Endothelial cell of umbilical vein (primary cell): ENCODE measurements around the gene RIMBP2. TPM values are rescaled to one million over a fixed set of nuclear protein-coding genes. Genes with fewer than 3 reads are reported as not detected.

Experiments
- BruUV-seq: library from RNA; stranded (reverse); fragments of 400-500 nt; replicated peaks from 2 replicates; lab custom pipeline; 2021; lab: Mats Ljungman, UMichigan
- CTCF ChIA-PET: fragments of 300-600, 350-600 bp; sonication (Branson Sonifier 250); formaldehyde crosslinking; loops from one replicate; lab custom pipeline; 2021; ENCODE audit warnings: antibody characterized with exemption, inconsistent platforms; lab: Charles Lee
- POLR2A ChIA-PET: fragments of 300-600, 350-600 bp; sonication (Branson Sonifier 250); formaldehyde crosslinking; loops from one replicate; lab custom pipeline; 2021; ENCODE audit warnings: antibody characterized with exemption, inconsistent platforms; lab: Charles Lee
- DNase-seq: peaks from one replicate; pipeline ENCODE4 v3.0.0-alpha.2; 2011; ENCODE audit warnings: low read depth, low spot score
- FAIRE-seq: peaks from 2 replicates; lab custom pipeline; 2011; peaks lifted over from hg19 to GRCh38; lab: Jason Lieb, UNC
- H2AFZ ChIP-seq: 2 replicates; pipeline ENCODE4 v1.6.0; 2012; ENCODE audit warnings: low read depth, low read length, control low read depth, inconsistent platforms
- H3K27ac ChIP-seq: 2 replicates; pipeline ENCODE4 v1.5.1; 2011; ENCODE audit warnings: low read depth, mild to moderate bottlenecking, control low read depth, low read length, moderate library complexity; ENCODE audit not compliant: insufficient read depth
- H3K27me3 ChIP-seq, 2 experiments: 2 replicates each; pipeline versions ENCODE4 v1.6.0 to v1.6.1; 2011; ENCODE audit warnings: low read length in 2 of 2, mixed read lengths in 1 of 2; ENCODE audit not compliant: control insufficient read depth in 2 of 2, insufficient read depth in 2 of 2
- H3K36me3 ChIP-seq, 2 experiments: 2 replicates in 1 of 2; 3 replicates in 1 of 2; pipeline ENCODE4 v1.5.1; 2011; ENCODE audit warnings: low read length in 2 of 2, mild to moderate bottlenecking in 1 of 2, moderate library complexity in 1 of 2; ENCODE audit not compliant: control insufficient read depth in 2 of 2, insufficient read depth in 2 of 2; ENCODE audit errors: extremely low read depth in 1 of 2
- H3K4me1 ChIP-seq: 3 replicates; pipeline ENCODE4 v1.5.1; 2011; ENCODE audit warnings: mild to moderate bottlenecking, low read length; ENCODE audit not compliant: control insufficient read depth, insufficient read depth; ENCODE audit errors: extremely low read depth
- H3K4me2 ChIP-seq: 2 replicates; pipeline ENCODE4 v1.6.1; 2011; ENCODE audit warnings: low read length, control low read depth, mixed read lengths; ENCODE audit not compliant: insufficient read depth
- H3K4me3 ChIP-seq, 3 experiments: fragments of 200-600 bp in 1 of 3; sonication (generic), shearing (Covaris generic) in 1 of 3; replicated peaks in 1 of 3; 2 replicates each; pipeline ENCODE4 v1.5.1; 2011 to 2016; ENCODE audit warnings: control low read depth in 3 of 3, low read length in 3 of 3, mild to moderate bottlenecking in 2 of 3, inconsistent platforms in 1 of 3, low read depth in 1 of 3, moderate library complexity in 1 of 3; ENCODE audit not compliant: insufficient read depth in 1 of 3
- H3K79me2 ChIP-seq: 2 replicates; pipeline ENCODE4 v1.6.0; 2012; ENCODE audit warnings: low read length, inconsistent platforms; ENCODE audit not compliant: control insufficient read depth, insufficient read depth
- H3K9ac ChIP-seq: replicated peaks from 2 replicates; pipeline ENCODE3; 2011; ENCODE audit warnings: low read length, control low read depth; ENCODE audit not compliant: insufficient read depth; ENCODE audit errors: extremely low read depth
- H3K9me1 ChIP-seq: replicated peaks from 3 replicates; pipeline ENCODE4 v1.6.0; 2011; ENCODE audit warnings: mild to moderate bottlenecking, low read length; ENCODE audit not compliant: control insufficient read depth, insufficient read depth; ENCODE audit errors: extremely low read depth
- H3K9me3 ChIP-seq: replicated peaks from 2 replicates; pipeline ENCODE4 v1.5.1; 2012; ENCODE audit warnings: low read length, inconsistent platforms; ENCODE audit not compliant: control insufficient read depth, insufficient read depth
- H4K20me1 ChIP-seq: replicated peaks from 2 replicates; pipeline ENCODE3; 2011; ENCODE audit warnings: mild to moderate bottlenecking, low read length; ENCODE audit not compliant: control insufficient read depth, insufficient read depth; ENCODE audit errors: extremely low read depth
- EZH2 ChIP-seq: IDR thresholded peaks from 2 replicates; pipeline ENCODE4 v1.6.1; 2012; ENCODE audit warnings: borderline replicate concordance, low read depth, mild to moderate bottlenecking, moderate library complexity, low read length, inconsistent platforms; ENCODE audit not compliant: severe bottlenecking
- FOS ChIP-seq: IDR thresholded peaks from 2 replicates; pipeline ENCODE4 v1.6.1; 2011; ENCODE audit warnings: mild to moderate bottlenecking, low read length, moderate library complexity, borderline replicate concordance; ENCODE audit not compliant: insufficient read depth
- GATA2 ChIP-seq: IDR thresholded peaks from 2 replicates; pipeline ENCODE4 v1.7.0; 2011; ENCODE audit warnings: low read depth, mild to moderate bottlenecking, moderate library complexity, mixed read lengths, low read length; ENCODE audit not compliant: insufficient read length, insufficient read depth
- JUN ChIP-seq: IDR thresholded peaks from 2 replicates; pipeline ENCODE4 v1.6.1; 2011; ENCODE audit warnings: borderline replicate concordance, low read depth; ENCODE audit not compliant: insufficient read length, insufficient read depth
- MYC ChIP-seq: IDR thresholded peaks from one replicate; pipeline ENCODE4 v1.6.1; 2011; ENCODE audit warnings: mild to moderate bottlenecking, low read depth, low read length
- POLR2A ChIP-seq: IDR thresholded peaks from 2 replicates; pipeline ENCODE4 v1.6.1; 2012; ENCODE audit warnings: low read depth, mild to moderate bottlenecking, control low read depth, low read length
- POLR2AphosphoS5 ChIP-seq: IDR thresholded peaks from 2 replicates; pipeline ENCODE4 v1.6.1; 2012; ENCODE audit warnings: low read depth, mild to moderate bottlenecking, control low read depth, low read length, moderate library complexity; ENCODE audit not compliant: insufficient read depth
- dilution Hi-C: fragments of 300-500 bp; cut with MboI; formaldehyde crosslinking; loops from one replicate; pipeline ENCODE4 v1.15.0; 2019; ENCODE audit warnings: low sequenced_read_pairs; ENCODE audit not compliant: extremely low pct_ligation_motif_present
- intact Hi-C: fragments of 100-400 bp; cut with micrococcal nuclease; formaldehyde crosslinking; loops from one replicate; pipeline ENCODE4 v1.10.0; 2022
- polyA plus RNA-seq, 4 experiments: library from polyadenylated mRNA; depleted of rRNA in 3 of 4; stranded (reverse) in 3 of 4; unstranded in 1 of 4; fragments of >200 nt; gene quantifications; 2 replicates each; pipeline versions ENCODE4 v1.2.1 to v1.2.3, GENCODE V29; 2011 to 2012; ENCODE audit warnings: missing spikeins in 1 of 4
- total RNA-seq: library from RNA; stranded (reverse); gene quantifications from 2 replicates; pipeline ENCODE4 v1.2.3, GENCODE V29; 2021
- TF ChIP-seq, protein P1 (sequence below): IDR thresholded peaks from 2 replicates; pipeline ENCODE4 v1.6.1; 2011; ENCODE audit not compliant: insufficient read depth, insufficient read length
- TF ChIP-seq, protein P2 (sequence below), 2 donors: IDR thresholded peaks; 1 replicate in 1 of 2; 2 replicates in 1 of 2; pipeline ENCODE4 v1.5.1; 2011; ENCODE audit warnings: low read length in 2 of 2, mild to moderate bottlenecking in 2 of 2, moderate library complexity in 2 of 2, control low read depth in 1 of 2, inconsistent platforms in 1 of 2, low read depth in 1 of 2; ENCODE audit not compliant: insufficient read depth in 1 of 2; ENCODE audit errors: extremely low read depth in 1 of 2

Gene RIMBP2
- total and polyA plus RNA-seq, 2 donors (not counting 3 experiments of a cell fraction or from before 2014, with no cell fraction given), result 0.04 TPM; not detected in 1

DNA sequence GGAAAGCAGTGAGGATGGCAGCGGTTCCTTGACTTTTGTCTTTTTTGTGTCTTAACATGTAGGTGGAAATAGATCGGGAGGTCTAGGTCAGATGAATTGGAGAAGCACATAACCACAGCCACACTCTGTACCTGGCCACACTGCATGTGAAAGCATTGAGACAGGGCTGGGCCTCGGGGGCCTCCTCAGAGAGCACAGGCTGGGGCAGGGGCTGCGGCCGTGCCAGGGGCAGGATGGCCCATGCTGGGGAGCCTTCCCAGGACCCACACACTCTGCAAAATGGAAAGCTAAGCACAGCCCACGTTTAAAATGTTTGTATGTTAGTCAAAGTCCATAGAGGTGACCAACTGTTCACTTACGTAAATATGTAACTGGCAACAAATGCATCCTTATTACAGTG lies 301.7 kb downstream of the RIMBP2 start:
- ChIA-PET CTCF (no interaction called here), POLR2A (no interaction called here)
- no peaks in the 10 kb centered on the region for H3K79me2 ChIP-seq
- no TSS peak for BruUV-seq
- no peaks in the 10 kb centered on the region for H3K4me1 ChIP-seq
- TF ChIP-seq JUN (no peak), POLR2AphosphoS5 (no peak), GATA2 (no peak), MYC (no peak), POLR2A (no peak), FOS (no peak), EZH2 (no peak)
- TF ChIP-seq, protein P1, sequence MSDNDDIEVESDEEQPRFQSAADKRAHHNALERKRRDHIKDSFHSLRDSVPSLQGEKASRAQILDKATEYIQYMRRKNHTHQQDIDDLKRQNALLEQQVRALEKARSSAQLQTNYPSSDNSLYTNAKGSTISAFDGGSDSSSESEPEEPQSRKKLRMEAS, result no peak
- TF ChIP-seq, protein P2, sequence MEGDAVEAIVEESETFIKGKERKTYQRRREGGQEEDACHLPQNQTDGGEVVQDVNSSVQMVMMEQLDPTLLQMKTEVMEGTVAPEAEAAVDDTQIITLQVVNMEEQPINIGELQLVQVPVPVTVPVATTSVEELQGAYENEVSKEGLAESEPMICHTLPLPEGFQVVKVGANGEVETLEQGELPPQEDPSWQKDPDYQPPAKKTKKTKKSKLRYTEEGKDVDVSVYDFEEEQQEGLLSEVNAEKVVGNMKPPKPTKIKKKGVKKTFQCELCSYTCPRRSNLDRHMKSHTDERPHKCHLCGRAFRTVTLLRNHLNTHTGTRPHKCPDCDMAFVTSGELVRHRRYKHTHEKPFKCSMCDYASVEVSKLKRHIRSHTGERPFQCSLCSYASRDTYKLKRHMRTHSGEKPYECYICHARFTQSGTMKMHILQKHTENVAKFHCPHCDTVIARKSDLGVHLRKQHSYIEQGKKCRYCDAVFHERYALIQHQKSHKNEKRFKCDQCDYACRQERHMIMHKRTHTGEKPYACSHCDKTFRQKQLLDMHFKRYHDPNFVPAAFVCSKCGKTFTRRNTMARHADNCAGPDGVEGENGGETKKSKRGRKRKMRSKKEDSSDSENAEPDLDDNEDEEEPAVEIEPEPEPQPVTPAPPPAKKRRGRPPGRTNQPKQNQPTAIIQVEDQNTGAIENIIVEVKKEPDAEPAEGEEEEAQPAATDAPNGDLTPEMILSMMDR (IDR thresholded peaks at IDR 0.05; ENCODE audit: extremely low read depth in 1 of 2, insufficient read depth in 1 of 2, low read depth in 1 of 2, low read length in 2 of 2), result no peak
- H3K4me3 ChIP-seq, result no peak overlapping the region
- dilution Hi-C loops, result no loop called here
- intact Hi-C loops, result no loop called here
- FAIRE-seq, result no peak
- no peak overlapping the region for H3K9ac ChIP-seq
- H3K27ac ChIP-seq, result no peak overlapping the region
- no peaks in the 10 kb centered on the region for H3K27me3 ChIP-seq
- no peak overlapping the region for H2AFZ ChIP-seq
- H3K9me3 ChIP-seq, result peaks cover 11% of the 10 kb centered on the region
- no peak overlapping the region for H3K4me2 ChIP-seq
- no peaks in the 10 kb centered on the region for H4K20me1 ChIP-seq
- H3K36me3 ChIP-seq, result no peaks in the 10 kb centered on the region
- H3K9me1 ChIP-seq, result no peaks in the 10 kb centered on the region
- DNase-seq, result no peak
